Neural cell (in vitro differentiated cells): ENCODE results near the gene CCNY.

Experiments
- EP300 ChIP-seq: fragments of 450-650 bp; conservative IDR thresholded peaks from 2 replicates; pipeline ENCODE4 v1.6.1; 2014; ENCODE audit warnings: antibody characterized with exemption, mild to moderate bottlenecking, moderate library complexity; ENCODE audit not compliant: poor library complexity, severe bottlenecking
- EZH2 ChIP-seq: fragments of 200-600, 300-800 bp; shearing (Covaris generic), sonication (generic); IDR thresholded peaks from 2 replicates; pipeline ENCODE4 v1.6.1; 2014; ENCODE audit warnings: antibody characterized with exemption, low read length, borderline replicate concordance, mild to moderate bottlenecking; ENCODE audit not compliant: insufficient read depth, poor library complexity, severe bottlenecking
- MXI1 ChIP-seq: fragments of 450-650 bp; conservative IDR thresholded peaks from 2 replicates; pipeline ENCODE4 v1.6.1; 2014; ENCODE audit warnings: antibody characterized with exemption, mild to moderate bottlenecking; ENCODE audit not compliant: poor library complexity, severe bottlenecking
- POLR2AphosphoS5 ChIP-seq: IDR thresholded peaks from 2 replicates; pipeline ENCODE4 v1.6.1; 2012
- RAD21 ChIP-seq: fragments of 450-650 bp; conservative IDR thresholded peaks from 2 replicates; pipeline ENCODE4 v1.6.1; 2014; ENCODE audit warnings: antibody characterized with exemption, mild to moderate bottlenecking, moderate library complexity
- SMC3 ChIP-seq: fragments of 450-650 bp; conservative IDR thresholded peaks from 2 replicates; pipeline ENCODE4 v1.6.1; 2014; ENCODE audit warnings: antibody characterized with exemption, mild to moderate bottlenecking, moderate library complexity; ENCODE audit not compliant: poor library complexity
- TAF1 ChIP-seq: IDR thresholded peaks from 2 replicates; pipeline ENCODE4 v1.6.1; 2012; ENCODE audit warnings: low read depth
- TF ChIP-seq, protein P1 (sequence below): IDR thresholded peaks from 2 replicates; pipeline ENCODE4 v1.6.1; 2012; ENCODE audit warnings: borderline replicate concordance
- TF ChIP-seq, protein P2 (sequence below): fragments of 450-650 bp; IDR thresholded peaks from 2 replicates; pipeline ENCODE4 v1.5.1; 2014; ENCODE audit warnings: antibody characterized with exemption, mild to moderate bottlenecking, moderate library complexity; ENCODE audit not compliant: poor library complexity, severe bottlenecking

- TF ChIP-seq, protein P1, sequence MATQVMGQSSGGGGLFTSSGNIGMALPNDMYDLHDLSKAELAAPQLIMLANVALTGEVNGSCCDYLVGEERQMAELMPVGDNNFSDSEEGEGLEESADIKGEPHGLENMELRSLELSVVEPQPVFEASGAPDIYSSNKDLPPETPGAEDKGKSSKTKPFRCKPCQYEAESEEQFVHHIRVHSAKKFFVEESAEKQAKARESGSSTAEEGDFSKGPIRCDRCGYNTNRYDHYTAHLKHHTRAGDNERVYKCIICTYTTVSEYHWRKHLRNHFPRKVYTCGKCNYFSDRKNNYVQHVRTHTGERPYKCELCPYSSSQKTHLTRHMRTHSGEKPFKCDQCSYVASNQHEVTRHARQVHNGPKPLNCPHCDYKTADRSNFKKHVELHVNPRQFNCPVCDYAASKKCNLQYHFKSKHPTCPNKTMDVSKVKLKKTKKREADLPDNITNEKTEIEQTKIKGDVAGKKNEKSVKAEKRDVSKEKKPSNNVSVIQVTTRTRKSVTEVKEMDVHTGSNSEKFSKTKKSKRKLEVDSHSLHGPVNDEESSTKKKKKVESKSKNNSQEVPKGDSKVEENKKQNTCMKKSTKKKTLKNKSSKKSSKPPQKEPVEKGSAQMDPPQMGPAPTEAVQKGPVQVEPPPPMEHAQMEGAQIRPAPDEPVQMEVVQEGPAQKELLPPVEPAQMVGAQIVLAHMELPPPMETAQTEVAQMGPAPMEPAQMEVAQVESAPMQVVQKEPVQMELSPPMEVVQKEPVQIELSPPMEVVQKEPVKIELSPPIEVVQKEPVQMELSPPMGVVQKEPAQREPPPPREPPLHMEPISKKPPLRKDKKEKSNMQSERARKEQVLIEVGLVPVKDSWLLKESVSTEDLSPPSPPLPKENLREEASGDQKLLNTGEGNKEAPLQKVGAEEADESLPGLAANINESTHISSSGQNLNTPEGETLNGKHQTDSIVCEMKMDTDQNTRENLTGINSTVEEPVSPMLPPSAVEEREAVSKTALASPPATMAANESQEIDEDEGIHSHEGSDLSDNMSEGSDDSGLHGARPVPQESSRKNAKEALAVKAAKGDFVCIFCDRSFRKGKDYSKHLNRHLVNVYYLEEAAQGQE = no peak
- TF ChIP-seq, protein P2, sequence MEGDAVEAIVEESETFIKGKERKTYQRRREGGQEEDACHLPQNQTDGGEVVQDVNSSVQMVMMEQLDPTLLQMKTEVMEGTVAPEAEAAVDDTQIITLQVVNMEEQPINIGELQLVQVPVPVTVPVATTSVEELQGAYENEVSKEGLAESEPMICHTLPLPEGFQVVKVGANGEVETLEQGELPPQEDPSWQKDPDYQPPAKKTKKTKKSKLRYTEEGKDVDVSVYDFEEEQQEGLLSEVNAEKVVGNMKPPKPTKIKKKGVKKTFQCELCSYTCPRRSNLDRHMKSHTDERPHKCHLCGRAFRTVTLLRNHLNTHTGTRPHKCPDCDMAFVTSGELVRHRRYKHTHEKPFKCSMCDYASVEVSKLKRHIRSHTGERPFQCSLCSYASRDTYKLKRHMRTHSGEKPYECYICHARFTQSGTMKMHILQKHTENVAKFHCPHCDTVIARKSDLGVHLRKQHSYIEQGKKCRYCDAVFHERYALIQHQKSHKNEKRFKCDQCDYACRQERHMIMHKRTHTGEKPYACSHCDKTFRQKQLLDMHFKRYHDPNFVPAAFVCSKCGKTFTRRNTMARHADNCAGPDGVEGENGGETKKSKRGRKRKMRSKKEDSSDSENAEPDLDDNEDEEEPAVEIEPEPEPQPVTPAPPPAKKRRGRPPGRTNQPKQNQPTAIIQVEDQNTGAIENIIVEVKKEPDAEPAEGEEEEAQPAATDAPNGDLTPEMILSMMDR = no peak
- TF ChIP-seq EZH2 (no peak), POLR2AphosphoS5 (no peak), TAF1 (no peak), EP300 (no peak), RAD21 (no peak), SMC3 (no peak), MXI1 (no peak)
Measured at GRCh38 chr10:35435824-35436223, 99.5 kb downstream of the CCNY start.
